K562 (cell line): ENCODE results near the gene LIPH. TPM values are rescaled to one million over a fixed set of nuclear protein-coding genes. Genes with fewer than 3 reads are reported as not detected.

Experiments used
- DNMT1 ChIP-seq: fragments of 450-650 bp; IDR thresholded peaks from 2 replicates; pipeline ENCODE4 v1.6.1; 2016; ENCODE audit warnings: antibody characterized with exemption, mild to moderate bottlenecking
- ELF1 ChIP-seq: fragments of 200-800 bp; sonication (Bioruptor generic); IDR thresholded peaks from 2 replicates; pipeline ENCODE4 v1.6.1; 2016; ENCODE audit warnings: missing genetic modification characterization, missing compliant biosample characterization
- ETV5 ChIP-seq: sonication (generic); formaldehyde crosslinking; IDR thresholded peaks from 2 replicates; pipeline ENCODE4 v1.4.0; 2020; ENCODE audit warnings: low read depth, mild to moderate bottlenecking, missing genetic modification reagents
- EWSR1 ChIP-seq: fragments of 450-650 bp; IDR thresholded peaks from 2 replicates; pipeline ENCODE4 v1.6.1; 2018; ENCODE audit warnings: borderline replicate concordance, mild to moderate bottlenecking, low read depth, moderate library complexity; ENCODE audit not compliant: partially characterized antibody
- GABPB1 ChIP-seq: sonication (generic); formaldehyde crosslinking; IDR thresholded peaks from 2 replicates; pipeline ENCODE4 v1.8.0; 2022; ENCODE audit warnings: mild to moderate bottlenecking, missing genetic modification reagents
- GTF2E2 ChIP-seq: fragments of 200-800 bp; sonication (Bioruptor generic); IDR thresholded peaks from 2 replicates; pipeline ENCODE4 v1.6.1; 2016; ENCODE audit warnings: missing genetic modification characterization, missing compliant biosample characterization
- NRF1 ChIP-seq, 2 experiments: fragments of 450-650 bp; IDR thresholded peaks in 1 of 2; conservative IDR thresholded peaks in 1 of 2; 2 replicates each; pipeline ENCODE4 v1.6.1; 2014; ENCODE audit warnings: mild to moderate bottlenecking in 2 of 2
- SNRNP70 ChIP-seq: fragments of 200-400 bp; formaldehyde crosslinking; optimal IDR thresholded peaks from 2 replicates; pipeline ENCODE3; 2017; ENCODE audit warnings: low read depth, low read length
- TBL1XR1 ChIP-seq, 2 experiments: IDR thresholded peaks; 2 replicates each; pipeline ENCODE4 v1.6.1; 2012; ENCODE audit warnings: improper control_type of control experiment in 2 of 2, low read length in 2 of 2, mild to moderate bottlenecking in 1 of 2
- ZNF12 ChIP-seq: sonication (generic); formaldehyde crosslinking; IDR thresholded peaks from 2 replicates; pipeline ENCODE4 v1.4.0; 2020; ENCODE audit warnings: mild to moderate bottlenecking, missing genetic modification reagents
- ZNF133 ChIP-seq: fragments of 250-450 bp; sonication (Bioruptor Pico); IDR thresholded peaks from 2 replicates; pipeline ENCODE4 v1.4.0; 2020; ENCODE audit warnings: mild to moderate bottlenecking
- ZNF24 ChIP-seq: fragments of 450-650 bp; IDR thresholded peaks from 2 replicates; pipeline ENCODE4 v1.6.1; 2016
- ZNF57 ChIP-seq: fragments of 450-650 bp; formaldehyde crosslinking; IDR thresholded peaks from 2 replicates; pipeline ENCODE4 v1.4.0; 2020; ENCODE audit warnings: mild to moderate bottlenecking, moderate library complexity
- ZNF695 ChIP-seq: fragments of 450-650 bp; formaldehyde crosslinking; IDR thresholded peaks from 2 replicates; pipeline ENCODE4 v1.4.0; 2020; ENCODE audit warnings: mild to moderate bottlenecking, moderate library complexity
- ZNF830 ChIP-seq: fragments of 250-450 bp; sonication (Bioruptor Pico); IDR thresholded peaks from 2 replicates; pipeline ENCODE4 v1.5.0; 2021; ENCODE audit warnings: mild to moderate bottlenecking
- polyA plus RNA-seq, 8 experiments: library from polyadenylated mRNA; depleted of rRNA in 4 of 8; stranded (reverse) in 5 of 8; unstranded in 3 of 8; fragments of >200 nt; fragmentation: Nextera tagmentation in 2 of 8; fragmentation: Illumina TruSeq in 1 of 8; extraction: Ambion mirVana in 2 of 8; extraction: Trizol in 1 of 8; gene quantifications; 2 replicates each; pipeline versions ENCODE4 v1.2.1 to v1.2.3, GENCODE V29; 2011 to 2014; ENCODE audit warnings: inconsistent platforms in 1 of 8, missing spikeins in 1 of 8
- total RNA-seq, 7 experiments: library from RNA; depleted of rRNA in 6 of 7; stranded (reverse); fragments of >200 nt in 6 of 7; fragmentation: Illumina TruSeq in 2 of 7; extraction: Trizol in 2 of 7; gene quantifications; 2 replicates each; pipeline versions ENCODE4 v1.2.1 to v1.2.3, GENCODE V29; 2011 to 2021; ENCODE audit warnings: low replicate concordance in 1 of 7
- TF ChIP-seq, protein P1 (sequence below), 3 experiments: fragments of 200-800 bp in 1 of 3; fragments of 250-450 bp in 1 of 3; fragments of 450-650 bp in 1 of 3; sonication (Bioruptor Pico) in 1 of 3; sonication (Bioruptor generic) in 1 of 3; formaldehyde crosslinking in 1 of 3; IDR thresholded peaks; 2 replicates each; pipeline versions ENCODE4 v1.6.1 to v1.8.0; 2016 to 2022; ENCODE audit warnings: mild to moderate bottlenecking in 2 of 3, missing genetic modification characterization in 2 of 3, missing compliant biosample characterization in 1 of 3, moderate library complexity in 1 of 3
- TF ChIP-seq, protein P2 (sequence below), 2 experiments: fragments of 450-650 bp; conservative IDR thresholded peaks; 2 replicates each; pipeline ENCODE4 v1.6.1; 2017; ENCODE audit warnings: mild to moderate bottlenecking in 2 of 2, moderate library complexity in 2 of 2
- TF ChIP-seq, protein P3 (sequence below): fragments of 250-450 bp; sonication (Bioruptor Pico); IDR thresholded peaks from 2 replicates; pipeline ENCODE4 v1.6.1; 2021; ENCODE audit warnings: mild to moderate bottlenecking
- TF ChIP-seq, protein P4 (sequence below): sonication (generic); formaldehyde crosslinking; IDR thresholded peaks from 2 replicates; pipeline ENCODE4 v1.8.0; 2023; ENCODE audit warnings: mild to moderate bottlenecking, missing genetic modification reagents

The LIPH gene
- total and polyA plus RNA-seq, 9 of the 15 experiments (the other 6 are each of a cell fraction or from before 2014, with no cell fraction given): 0.73 to 1.8 (median 1.3) TPM

DNA sequence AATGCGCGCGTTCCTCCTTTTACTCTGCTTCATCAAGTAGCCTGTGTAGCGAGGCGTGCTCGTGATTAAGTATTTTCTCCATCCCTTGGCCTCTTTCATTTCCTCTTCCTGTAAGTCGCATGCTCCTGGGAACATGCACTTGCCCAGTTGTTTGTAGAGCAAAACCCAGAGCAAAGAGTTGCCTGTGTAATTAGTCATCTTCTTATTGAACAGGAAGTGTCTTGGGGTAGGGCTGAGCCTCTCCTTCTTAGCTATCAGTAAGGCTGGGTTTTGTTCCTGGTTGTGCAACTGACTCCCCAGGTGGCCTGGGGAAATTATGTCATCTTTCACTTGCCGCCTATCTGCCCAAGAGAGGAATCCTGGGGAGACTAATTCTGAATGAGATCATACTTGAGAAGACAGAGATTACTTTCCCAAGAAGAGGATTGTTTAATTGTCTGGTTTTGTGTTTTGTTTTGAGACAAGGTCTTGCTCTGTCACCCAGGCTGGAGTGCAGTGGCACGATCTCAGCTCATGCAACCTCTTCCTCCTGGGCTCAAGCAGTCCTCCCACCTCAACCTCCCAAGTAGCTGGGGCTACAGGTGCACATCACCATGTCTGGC is 14.9 kb downstream of the LIPH start (continued):
- TF ChIP-seq ZNF24: 0 out of 2 replicates have a peak, but pooled peaks have one; percentile 24
- TF ChIP-seq ETV5: peak; percentile 90
- no peak for TF ChIP-seq SNRNP70
- no peak for TF ChIP-seq ZNF57 (CRISPR knock-in tag)
- no peak for TF ChIP-seq ZNF133 (CRISPR knock-in tag)
- TF ChIP-seq, protein P1, sequence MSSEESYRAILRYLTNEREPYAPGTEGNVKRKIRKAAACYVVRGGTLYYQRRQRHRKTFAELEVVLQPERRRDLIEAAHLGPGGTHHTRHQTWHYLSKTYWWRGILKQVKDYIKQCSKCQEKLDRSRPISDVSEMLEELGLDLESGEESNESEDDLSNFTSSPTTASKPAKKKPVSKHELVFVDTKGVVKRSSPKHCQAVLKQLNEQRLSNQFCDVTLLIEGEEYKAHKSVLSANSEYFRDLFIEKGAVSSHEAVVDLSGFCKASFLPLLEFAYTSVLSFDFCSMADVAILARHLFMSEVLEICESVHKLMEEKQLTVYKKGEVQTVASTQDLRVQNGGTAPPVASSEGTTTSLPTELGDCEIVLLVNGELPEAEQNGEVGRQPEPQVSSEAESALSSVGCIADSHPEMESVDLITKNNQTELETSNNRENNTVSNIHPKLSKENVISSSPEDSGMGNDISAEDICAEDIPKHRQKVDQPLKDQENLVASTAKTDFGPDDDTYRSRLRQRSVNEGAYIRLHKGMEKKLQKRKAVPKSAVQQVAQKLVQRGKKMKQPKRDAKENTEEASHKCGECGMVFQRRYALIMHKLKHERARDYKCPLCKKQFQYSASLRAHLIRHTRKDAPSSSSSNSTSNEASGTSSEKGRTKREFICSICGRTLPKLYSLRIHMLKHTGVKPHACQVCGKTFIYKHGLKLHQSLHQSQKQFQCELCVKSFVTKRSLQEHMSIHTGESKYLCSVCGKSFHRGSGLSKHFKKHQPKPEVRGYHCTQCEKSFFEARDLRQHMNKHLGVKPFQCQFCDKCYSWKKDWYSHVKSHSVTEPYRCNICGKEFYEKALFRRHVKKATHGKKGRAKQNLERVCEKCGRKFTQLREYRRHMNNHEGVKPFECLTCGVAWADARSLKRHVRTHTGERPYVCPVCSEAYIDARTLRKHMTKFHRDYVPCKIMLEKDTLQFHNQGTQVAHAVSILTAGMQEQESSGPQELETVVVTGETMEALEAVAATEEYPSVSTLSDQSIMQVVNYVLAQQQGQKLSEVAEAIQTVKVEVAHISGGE (CRISPR knock-in tag; IDR thresholded peaks at IDR 0.05): 0 out of 6 replicates have a peak, but pooled peaks of 1 of the 3 experiments have one; percentile 39
- TF ChIP-seq ZNF695 (CRISPR knock-in tag): no peak
- TF ChIP-seq TBL1XR1 (IDR thresholded peaks at IDR 0.05; ENCODE audit: low read length in 2 of 2): peak in 1 of 2 experiments; percentile 76; a peak in 1 of 4 replicates
- no peak for TF ChIP-seq ZNF830
- no peak for TF ChIP-seq ZNF12 (CRISPR knock-in tag)
- TF ChIP-seq, protein P2, sequence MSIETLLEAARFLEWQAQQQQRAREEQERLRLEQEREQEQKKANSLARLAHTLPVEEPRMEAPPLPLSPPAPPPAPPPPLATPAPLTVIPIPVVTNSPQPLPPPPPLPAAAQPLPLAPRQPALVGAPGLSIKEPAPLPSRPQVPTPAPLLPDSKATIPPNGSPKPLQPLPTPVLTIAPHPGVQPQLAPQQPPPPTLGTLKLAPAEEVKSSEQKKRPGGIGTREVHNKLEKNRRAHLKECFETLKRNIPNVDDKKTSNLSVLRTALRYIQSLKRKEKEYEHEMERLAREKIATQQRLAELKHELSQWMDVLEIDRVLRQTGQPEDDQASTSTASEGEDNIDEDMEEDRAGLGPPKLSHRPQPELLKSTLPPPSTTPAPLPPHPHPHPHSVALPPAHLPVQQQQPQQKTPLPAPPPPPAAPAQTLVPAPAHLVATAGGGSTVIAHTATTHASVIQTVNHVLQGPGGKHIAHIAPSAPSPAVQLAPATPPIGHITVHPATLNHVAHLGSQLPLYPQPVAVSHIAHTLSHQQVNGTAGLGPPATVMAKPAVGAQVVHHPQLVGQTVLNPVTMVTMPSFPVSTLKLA (conservative IDR thresholded peaks at IDR 0.05): peak in 1 of 2 experiments; percentile 43; a peak in 1 of 4 replicates
- TF ChIP-seq DNMT1: no peak
- TF ChIP-seq, protein P3, sequence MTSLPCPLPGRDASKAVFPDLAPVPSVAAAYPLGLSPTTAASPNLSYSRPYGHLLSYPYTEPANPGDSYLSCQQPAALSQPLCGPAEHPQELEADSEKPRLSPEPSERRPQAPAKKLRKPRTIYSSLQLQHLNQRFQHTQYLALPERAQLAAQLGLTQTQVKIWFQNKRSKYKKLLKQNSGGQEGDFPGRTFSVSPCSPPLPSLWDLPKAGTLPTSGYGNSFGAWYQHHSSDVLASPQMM: no peak
- TF ChIP-seq, protein P4, sequence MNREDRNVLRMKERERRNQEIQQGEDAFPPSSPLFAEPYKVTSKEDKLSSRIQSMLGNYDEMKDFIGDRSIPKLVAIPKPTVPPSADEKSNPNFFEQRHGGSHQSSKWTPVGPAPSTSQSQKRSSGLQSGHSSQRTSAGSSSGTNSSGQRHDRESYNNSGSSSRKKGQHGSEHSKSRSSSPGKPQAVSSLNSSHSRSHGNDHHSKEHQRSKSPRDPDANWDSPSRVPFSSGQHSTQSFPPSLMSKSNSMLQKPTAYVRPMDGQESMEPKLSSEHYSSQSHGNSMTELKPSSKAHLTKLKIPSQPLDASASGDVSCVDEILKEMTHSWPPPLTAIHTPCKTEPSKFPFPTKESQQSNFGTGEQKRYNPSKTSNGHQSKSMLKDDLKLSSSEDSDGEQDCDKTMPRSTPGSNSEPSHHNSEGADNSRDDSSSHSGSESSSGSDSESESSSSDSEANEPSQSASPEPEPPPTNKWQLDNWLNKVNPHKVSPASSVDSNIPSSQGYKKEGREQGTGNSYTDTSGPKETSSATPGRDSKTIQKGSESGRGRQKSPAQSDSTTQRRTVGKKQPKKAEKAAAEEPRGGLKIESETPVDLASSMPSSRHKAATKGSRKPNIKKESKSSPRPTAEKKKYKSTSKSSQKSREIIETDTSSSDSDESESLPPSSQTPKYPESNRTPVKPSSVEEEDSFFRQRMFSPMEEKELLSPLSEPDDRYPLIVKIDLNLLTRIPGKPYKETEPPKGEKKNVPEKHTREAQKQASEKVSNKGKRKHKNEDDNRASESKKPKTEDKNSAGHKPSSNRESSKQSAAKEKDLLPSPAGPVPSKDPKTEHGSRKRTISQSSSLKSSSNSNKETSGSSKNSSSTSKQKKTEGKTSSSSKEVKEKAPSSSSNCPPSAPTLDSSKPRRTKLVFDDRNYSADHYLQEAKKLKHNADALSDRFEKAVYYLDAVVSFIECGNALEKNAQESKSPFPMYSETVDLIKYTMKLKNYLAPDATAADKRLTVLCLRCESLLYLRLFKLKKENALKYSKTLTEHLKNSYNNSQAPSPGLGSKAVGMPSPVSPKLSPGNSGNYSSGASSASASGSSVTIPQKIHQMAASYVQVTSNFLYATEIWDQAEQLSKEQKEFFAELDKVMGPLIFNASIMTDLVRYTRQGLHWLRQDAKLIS (CRISPR knock-in tag): no peak
- no peak for TF ChIP-seq EWSR1
- TF ChIP-seq ELF1 (tag): peak; percentile 72
- no peak for TF ChIP-seq GTF2E2 (tag)
- peak; percentile 67 to 68 for TF ChIP-seq NRF1 (conservative IDR thresholded peaks at IDR 0.05 in 1 of 2, IDR thresholded peaks at IDR 0.05 in 1 of 2)
- peak; percentile 65 for TF ChIP-seq GABPB1
